Fibroblast of lung (primary cell): ENCODE measurements around the gene HAPLN2. TPM values are rescaled to one million over a fixed set of nuclear protein-coding genes. Genes with fewer than 3 reads are reported as not detected.

Experiments used
- DNase-seq, 2 donors: peaks; one replicate each; pipeline versions ENCODE4 v3.0.0 to v3.0.0-alpha.2; 2010; ENCODE audit warnings: low read depth in 2 of 2
- H2AFZ ChIP-seq: 2 replicates; pipeline ENCODE4 v1.5.1; 2012; ENCODE audit warnings: low read length, control low read depth, inconsistent platforms
- H3K27ac ChIP-seq: 2 replicates; pipeline ENCODE4 v1.5.1; 2011; ENCODE audit warnings: low read length, control low read depth; ENCODE audit not compliant: insufficient read depth
- H3K27me3 ChIP-seq: 2 replicates; pipeline ENCODE4 v1.5.1; 2011; ENCODE audit warnings: mild to moderate bottlenecking, low read length; ENCODE audit not compliant: control insufficient read depth, insufficient read depth
- H3K36me3 ChIP-seq: 2 replicates; pipeline ENCODE4 v1.5.1; 2011; ENCODE audit warnings: low read length; ENCODE audit not compliant: control insufficient read depth, insufficient read depth
- H3K4me1 ChIP-seq: 2 replicates; pipeline ENCODE4 v1.5.1; 2011; ENCODE audit warnings: low read length; ENCODE audit not compliant: control insufficient read depth, insufficient read depth; ENCODE audit errors: extremely low read depth
- H3K4me2 ChIP-seq: 2 replicates; pipeline ENCODE4 v1.5.1; 2011; ENCODE audit warnings: low read length, control low read depth; ENCODE audit not compliant: insufficient read depth; ENCODE audit errors: extremely low read depth
- H3K4me3 ChIP-seq, 4 experiments: fragments of 200-600 bp in 1 of 4; sonication (generic) in 1 of 4; replicated peaks in 1 of 4; 2 replicates each; pipeline ENCODE4 v1.5.1; 2011 to 2016; ENCODE audit warnings: low read length in 4 of 4, low read depth in 3 of 4, mild to moderate bottlenecking in 3 of 4, control low read depth in 2 of 4, inconsistent platforms in 1 of 4, mixed read lengths in 1 of 4; ENCODE audit not compliant: insufficient read depth in 1 of 4; ENCODE audit errors: control extremely low read depth in 1 of 4
- H3K79me2 ChIP-seq: 2 replicates; pipeline ENCODE4 v1.5.1; 2012; ENCODE audit warnings: mild to moderate bottlenecking, low read length, inconsistent platforms; ENCODE audit not compliant: control insufficient read depth, insufficient read depth
- H3K9ac ChIP-seq: 2 replicates; pipeline ENCODE4 v1.5.1; 2011; ENCODE audit warnings: mild to moderate bottlenecking, low read length, control low read depth; ENCODE audit not compliant: insufficient read depth
- H3K9me3 ChIP-seq: 2 replicates; pipeline ENCODE4 v1.5.1; 2012; ENCODE audit warnings: low read depth, low read length; ENCODE audit not compliant: control insufficient read depth, insufficient read depth
- H4K20me1 ChIP-seq: 2 replicates; pipeline ENCODE4 v1.5.1; 2011; ENCODE audit warnings: low read length; ENCODE audit not compliant: control insufficient read depth, insufficient read depth; ENCODE audit errors: extremely low read depth
- CTCF ChIP-seq, 2 donors: IDR thresholded peaks in 1 of 2; conservative IDR thresholded peaks in 1 of 2; 1 replicate in 1 of 2; 2 replicates in 1 of 2; pipeline ENCODE4 v1.5.1; 2011 to 2012; ENCODE audit warnings: low read length in 2 of 2, control low read depth in 1 of 2, inconsistent platforms in 1 of 2, low read depth in 1 of 2, mild to moderate bottlenecking in 1 of 2
- EZH2 ChIP-seq: IDR thresholded peaks from 2 replicates; pipeline ENCODE4 v1.5.1; 2012; ENCODE audit warnings: low read length, control low read depth, mild to moderate bottlenecking; ENCODE audit errors: missing control alignments
- polyA plus RNA-seq, 2 donors: library from polyadenylated mRNA; depleted of rRNA in 1 of 2; stranded (reverse) in 1 of 2; unstranded in 1 of 2; fragments of >200 nt; gene quantifications; 2 replicates each; pipeline ENCODE4 v1.2.1, GENCODE V29; 2011 to 2012; ENCODE audit warnings: missing spikeins in 1 of 2
- total RNA-seq: library from RNA; depleted of rRNA; stranded (reverse); fragments of >200 nt; gene quantifications from 2 replicates; pipeline ENCODE4 v1.2.1, GENCODE V29; 2014

HAPLN2 gene
- total and polyA plus RNA-seq, 2 donors (not counting 1 experiment from before 2014, with no cell fraction given): not detected

GRCh38 chr1:156654700-156655099 lies 35.5 kb downstream of the HAPLN2 start:
- H3K9me3 ChIP-seq: no peaks in the 10 kb centered on the region
- no peak overlapping the region for H2AFZ ChIP-seq
- H3K27ac ChIP-seq: no peak overlapping the region
- H3K4me1 ChIP-seq: peaks cover 4% of the 10 kb centered on the region
- no peak overlapping the region for H3K9ac ChIP-seq
- peak in 1 of 2 donors; percentile 35 for DNase-seq
- no peaks in the 10 kb centered on the region for H3K36me3 ChIP-seq
- H4K20me1 ChIP-seq: no peaks in the 10 kb centered on the region
- no peak overlapping the region for H3K4me3 ChIP-seq
- no peak overlapping the region for H3K4me2 ChIP-seq
- peaks cover 30% of the 10 kb centered on the region for H3K27me3 ChIP-seq
- no peak for TF ChIP-seq CTCF (conservative IDR thresholded peaks at IDR 0.05 in 1 of 2, IDR thresholded peaks at IDR 0.05 in 1 of 2; ENCODE audit: low read depth in 1 of 2, low read length in 2 of 2)
- no peak for TF ChIP-seq EZH2
- no peaks in the 10 kb centered on the region for H3K79me2 ChIP-seq

- Histone ChIP-seq H3K9ac (no peak overlapping the region), H3K4me1 (peaks cover 7% of the 10 kb centered on the region), H3K27me3 (peaks cover 30% of the 10 kb centered on the region), H3K36me3 (no peaks in the 10 kb centered on the region), H3K9me3 (no peaks in the 10 kb centered on the region), H2AFZ (no peak overlapping the region), H4K20me1 (no peaks in the 10 kb centered on the region), H3K27ac (no peak overlapping the region), H3K79me2 (no peaks in the 10 kb centered on the region), H3K4me2 (no peak overlapping the region), H3K4me3 (no peak overlapping the region)
- TF ChIP-seq EZH2 (no peak), CTCF (conservative IDR thresholded peaks at IDR 0.05 in 1 of 2, IDR thresholded peaks at IDR 0.05 in 1 of 2; ENCODE audit: low read depth in 1 of 2, low read length in 2 of 2) (no peak)
- no peak for DNase-seq
These were observed 36.1 kb downstream of the HAPLN2 start for GRCh38 chr1:156655151-156655903.

- H3K4me1 ChIP-seq: peaks cover 14% of the 10 kb centered on the region
- no peak overlapping the region for H2AFZ ChIP-seq
- no peak overlapping the region for H3K4me3 ChIP-seq
- H3K9me3 ChIP-seq: no peaks in the 10 kb centered on the region
- no peaks in the 10 kb centered on the region for H4K20me1 ChIP-seq
- H3K79me2 ChIP-seq: no peaks in the 10 kb centered on the region
- no peaks in the 10 kb centered on the region for H3K36me3 ChIP-seq
- peaks cover 25% of the 10 kb centered on the region for H3K27me3 ChIP-seq
- TF ChIP-seq CTCF (conservative IDR thresholded peaks at IDR 0.05 in 1 of 2, IDR thresholded peaks at IDR 0.05 in 1 of 2; ENCODE audit: low read depth in 1 of 2, low read length in 2 of 2) (no peak), EZH2 (no peak)
- no peak overlapping the region for H3K27ac ChIP-seq
- no peak for DNase-seq
- no peak overlapping the region for H3K4me2 ChIP-seq
- no peak overlapping the region for H3K9ac ChIP-seq
These were observed 36.8 kb downstream of the HAPLN2 start for GRCh38 chr1:156655904-156656516.
